ENCODE measurements around the gene NAA30. TPM values are rescaled to one million over a fixed set of nuclear protein-coding genes. Genes with fewer than 3 reads are reported as not detected.

NAA30 gene
- total RNA-seq, 1 donor: 24.6 TPM

- no peak for TF ChIP-seq CTCF (IDR thresholded peaks at IDR 0.05; ENCODE audit: insufficient read depth, low read length)
- no peak overlapping the region for H3K4me3 ChIP-seq (ENCODE audit: low read depth, low read length)
- peak; percentile 77 for DNase-seq (ENCODE audit: low read depth)
Observed at GRCh38 chr14:57382283-57382682, 8.1 kb upstream of the NAA30 start.

GRCh38 chr14:57383125-57383745 lies 7.2 kb upstream of the NAA30 start:
- no peak for TF ChIP-seq CTCF (IDR thresholded peaks at IDR 0.05; ENCODE audit: insufficient read depth, low read length)
- DNase-seq (ENCODE audit: low read depth): no peak
- no peak overlapping the region for H3K4me3 ChIP-seq (ENCODE audit: low read depth, low read length)

GRCh38 chr14:57388067-57388466 lies 2.3 kb upstream of the NAA30 start:
- TF ChIP-seq CTCF (IDR thresholded peaks at IDR 0.05; ENCODE audit: insufficient read depth, low read length): no peak
- no peak overlapping the region for H3K4me3 ChIP-seq (ENCODE audit: low read depth, low read length)
- no peak for DNase-seq (ENCODE audit: low read depth)

GRCh38 chr14:57389646-57390036 lies 745 bp upstream of the NAA30 start:
- H3K4me3 ChIP-seq (ENCODE audit: low read depth, low read length): peak overlapping the region; percentile 78
- TF ChIP-seq CTCF (IDR thresholded peaks at IDR 0.05; ENCODE audit: insufficient read depth, low read length): no peak
- DNase-seq (ENCODE audit: low read depth): no peak

- no peak for TF ChIP-seq CTCF (IDR thresholded peaks at IDR 0.05; ENCODE audit: insufficient read depth, low read length)
- DNase-seq (ENCODE audit: low read depth): peak; percentile 20
- H3K4me3 ChIP-seq (ENCODE audit: low read depth, low read length): peak overlapping the region; percentile 78
Observed at GRCh38 chr14:57390806-57391516, 575 bp downstream of the NAA30 start.

- TF ChIP-seq CTCF (IDR thresholded peaks at IDR 0.05; ENCODE audit: insufficient read depth, low read length): no peak
- peak overlapping the region; percentile 78 for H3K4me3 ChIP-seq (ENCODE audit: low read depth, low read length)
- DNase-seq (ENCODE audit: low read depth): peak; percentile 26
Observed at GRCh38 chr14:57391517-57392195, 1.3 kb downstream of the NAA30 start.
